ENCODE data around the gene DNMBP.

GRCh38 chr10:100020142-100020885 lies 10.6 kb upstream of the DNMBP start:
- no peak for TF ChIP-seq CTCF (IDR thresholded peaks at IDR 0.05)
- no peak for TF ChIP-seq EZH2phosphoT487 (IDR thresholded peaks at IDR 0.05)
- TF ChIP-seq EZH2 (IDR thresholded peaks at IDR 0.05), result no peak

Data from neural progenitor cell (in vitro differentiated cells).